A673 (cell line): ENCODE measurements around the gene PARD3.

ENCODE experiments used
- EZH2 ChIP-seq: fragments of 200-600 bp; sonication (generic); IDR thresholded peaks from 2 replicates; pipeline ENCODE4 v1.6.1; 2017; ENCODE audit warnings: borderline replicate concordance, low read depth, mild to moderate bottlenecking, mixed read lengths, antibody characterized with exemption, low read length; ENCODE audit not compliant: poor library complexity, severe bottlenecking
- TF ChIP-seq, protein P1 (sequence below): fragments of 300-800, 200-600 bp; sonication (generic); conservative IDR thresholded peaks from 2 replicates; pipeline ENCODE4 v1.5.1; 2017; ENCODE audit warnings: low read depth, mild to moderate bottlenecking, antibody characterized with exemption, low read length, moderate library complexity, mixed read lengths

DNA sequence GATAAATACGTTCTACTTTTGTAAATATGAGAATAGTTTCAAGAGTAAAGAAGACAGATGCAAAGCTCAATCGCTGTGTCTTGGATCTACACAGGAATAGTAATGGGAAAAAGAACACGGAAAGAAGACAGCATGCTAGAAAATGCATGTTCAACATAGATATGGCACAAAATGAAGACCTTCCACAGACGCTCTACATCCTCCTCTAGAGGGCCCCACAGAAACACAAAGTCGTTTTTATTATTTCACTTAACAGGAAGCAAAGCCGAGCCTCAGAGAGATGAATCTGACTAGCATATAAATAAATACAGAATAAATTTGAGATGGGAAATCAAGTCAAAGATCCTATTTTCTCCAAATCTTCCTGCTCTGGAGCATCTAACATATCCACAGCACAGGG lies 292.6 kb downstream of the PARD3 start:
- TF ChIP-seq, protein P1, sequence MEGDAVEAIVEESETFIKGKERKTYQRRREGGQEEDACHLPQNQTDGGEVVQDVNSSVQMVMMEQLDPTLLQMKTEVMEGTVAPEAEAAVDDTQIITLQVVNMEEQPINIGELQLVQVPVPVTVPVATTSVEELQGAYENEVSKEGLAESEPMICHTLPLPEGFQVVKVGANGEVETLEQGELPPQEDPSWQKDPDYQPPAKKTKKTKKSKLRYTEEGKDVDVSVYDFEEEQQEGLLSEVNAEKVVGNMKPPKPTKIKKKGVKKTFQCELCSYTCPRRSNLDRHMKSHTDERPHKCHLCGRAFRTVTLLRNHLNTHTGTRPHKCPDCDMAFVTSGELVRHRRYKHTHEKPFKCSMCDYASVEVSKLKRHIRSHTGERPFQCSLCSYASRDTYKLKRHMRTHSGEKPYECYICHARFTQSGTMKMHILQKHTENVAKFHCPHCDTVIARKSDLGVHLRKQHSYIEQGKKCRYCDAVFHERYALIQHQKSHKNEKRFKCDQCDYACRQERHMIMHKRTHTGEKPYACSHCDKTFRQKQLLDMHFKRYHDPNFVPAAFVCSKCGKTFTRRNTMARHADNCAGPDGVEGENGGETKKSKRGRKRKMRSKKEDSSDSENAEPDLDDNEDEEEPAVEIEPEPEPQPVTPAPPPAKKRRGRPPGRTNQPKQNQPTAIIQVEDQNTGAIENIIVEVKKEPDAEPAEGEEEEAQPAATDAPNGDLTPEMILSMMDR: peak; percentile 79
- TF ChIP-seq EZH2: no peak
